Stimulated activated CD4-positive, alpha-beta T cell treated with anti-CD3 and anti-CD28 coated beads, TNF-alpha, amount 100 ng/mL, for 1 hour (primary cell): ENCODE results near the gene MYO7B.

Source experiments
- DNase-seq, 3 donors: peaks; one replicate each; pipeline ENCODE4 v3.0.0-alpha.2; 2020; ENCODE audit warnings: low read depth in 3 of 3, low spot score in 1 of 3

MYO7B gene

GRCh38 chr2:127674241-127675209, 139.0 kb downstream of the MYO7B start:
- DNase-seq = no peak

GRCh38 chr2:127675331-127676261, 140.1 kb downstream of the MYO7B start, which contains the start of gene LIMS2:
Gene LIMS2 (minus strand): TSS chr2:127675530. CDS start chr2:127675024, 506 bp downstream.
- DNase-seq = no peak

GRCh38 chr2:127676906-127677305, 141.4 kb downstream of the MYO7B start:
- no peak for DNase-seq

GRCh38 chr2:127678531-127678930, 143.0 kb downstream of the MYO7B start:
- no peak for DNase-seq

- DNase-seq = no peak
These were observed 143.5 kb downstream of the MYO7B start for GRCh38 chr2:127678991-127679390.

GRCh38 chr2:127679680-127680361, 144.3 kb downstream of the MYO7B start:
- DNase-seq = no peak

GRCh38 chr2:127680706-127681287, 145.3 kb downstream of the MYO7B start:
- DNase-seq = no peak

GRCh38 chr2:127681288-127681804, 145.9 kb downstream of the MYO7B start:
- DNase-seq = no peak

- no peak for DNase-seq
These were observed 146.7 kb downstream of the MYO7B start for GRCh38 chr2:127681976-127682857.

- DNase-seq = no peak
These were observed 147.6 kb downstream of the MYO7B start for GRCh38 chr2:127683056-127683455.

- DNase-seq = no peak
These were observed 148.3 kb downstream of the MYO7B start for GRCh38 chr2:127683757-127684156.

GRCh38 chr2:127685410-127686080, 150.1 kb downstream of the MYO7B start:
- DNase-seq = no peak
